WI38 (cell line): Measurements from ENCODE around the gene KAZALD1.

Source experiments
- H3K4me3 ChIP-seq: 2 replicates; pipeline ENCODE4 v1.5.1; 2011; ENCODE audit warnings: low read depth, mild to moderate bottlenecking, control low read depth, low read length
- TF ChIP-seq, protein P1 (sequence below): IDR thresholded peaks from 2 replicates; pipeline ENCODE4 v1.5.1; 2012; ENCODE audit warnings: low read depth, mild to moderate bottlenecking, control low read depth, low read length

Gene KAZALD1

DNA sequence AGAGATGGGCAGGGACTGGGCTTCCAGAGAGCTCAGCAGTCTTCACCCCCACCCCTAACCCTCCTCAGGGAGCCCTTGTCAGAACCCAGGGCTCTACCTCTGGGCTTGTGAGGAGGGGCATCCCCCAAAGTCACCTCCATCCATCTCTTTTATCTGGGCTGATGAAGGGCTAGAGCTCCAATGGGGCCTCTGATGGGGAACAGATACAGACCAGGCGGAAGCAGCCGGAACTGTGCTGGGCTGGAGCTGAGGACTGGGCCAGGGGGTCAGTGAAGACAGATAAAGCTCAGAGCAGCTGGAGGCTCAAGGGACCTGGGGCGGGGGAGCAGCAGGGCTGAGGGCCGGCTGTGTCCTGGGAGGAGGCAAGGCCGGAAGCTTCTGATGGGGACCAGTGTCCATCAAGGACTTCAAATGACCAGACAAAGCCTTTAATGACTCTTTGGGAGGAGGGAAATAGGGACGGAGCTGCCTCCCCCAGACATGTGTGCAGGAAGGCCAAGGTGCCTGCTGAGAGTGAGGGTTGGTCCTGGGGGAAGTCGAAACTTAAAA, 10.2 kb downstream of the KAZALD1 start:
- no peak overlapping the region for H3K4me3 ChIP-seq
- TF ChIP-seq, protein P1, sequence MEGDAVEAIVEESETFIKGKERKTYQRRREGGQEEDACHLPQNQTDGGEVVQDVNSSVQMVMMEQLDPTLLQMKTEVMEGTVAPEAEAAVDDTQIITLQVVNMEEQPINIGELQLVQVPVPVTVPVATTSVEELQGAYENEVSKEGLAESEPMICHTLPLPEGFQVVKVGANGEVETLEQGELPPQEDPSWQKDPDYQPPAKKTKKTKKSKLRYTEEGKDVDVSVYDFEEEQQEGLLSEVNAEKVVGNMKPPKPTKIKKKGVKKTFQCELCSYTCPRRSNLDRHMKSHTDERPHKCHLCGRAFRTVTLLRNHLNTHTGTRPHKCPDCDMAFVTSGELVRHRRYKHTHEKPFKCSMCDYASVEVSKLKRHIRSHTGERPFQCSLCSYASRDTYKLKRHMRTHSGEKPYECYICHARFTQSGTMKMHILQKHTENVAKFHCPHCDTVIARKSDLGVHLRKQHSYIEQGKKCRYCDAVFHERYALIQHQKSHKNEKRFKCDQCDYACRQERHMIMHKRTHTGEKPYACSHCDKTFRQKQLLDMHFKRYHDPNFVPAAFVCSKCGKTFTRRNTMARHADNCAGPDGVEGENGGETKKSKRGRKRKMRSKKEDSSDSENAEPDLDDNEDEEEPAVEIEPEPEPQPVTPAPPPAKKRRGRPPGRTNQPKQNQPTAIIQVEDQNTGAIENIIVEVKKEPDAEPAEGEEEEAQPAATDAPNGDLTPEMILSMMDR, result no peak

DNA sequence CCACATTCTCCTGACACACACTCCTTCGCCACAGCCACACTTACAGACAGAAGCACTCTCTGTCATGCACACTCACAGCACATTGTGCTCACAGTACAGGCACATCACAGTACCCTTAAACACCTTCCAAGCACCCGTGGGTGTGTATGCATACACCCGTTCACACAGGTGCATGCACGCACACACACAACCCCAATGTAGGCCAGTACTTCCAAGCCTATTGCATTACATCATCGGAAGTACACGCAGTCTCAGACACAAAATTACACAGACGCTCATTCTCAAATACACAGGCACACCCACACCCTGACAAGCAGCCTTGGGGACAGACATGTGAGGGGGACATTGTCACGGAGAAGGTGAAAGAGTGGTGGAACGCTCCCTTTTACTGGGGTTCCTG, 11.1 kb downstream of the KAZALD1 start:
- TF ChIP-seq, protein P1, result no peak
- no peak overlapping the region for H3K4me3 ChIP-seq

DNA sequence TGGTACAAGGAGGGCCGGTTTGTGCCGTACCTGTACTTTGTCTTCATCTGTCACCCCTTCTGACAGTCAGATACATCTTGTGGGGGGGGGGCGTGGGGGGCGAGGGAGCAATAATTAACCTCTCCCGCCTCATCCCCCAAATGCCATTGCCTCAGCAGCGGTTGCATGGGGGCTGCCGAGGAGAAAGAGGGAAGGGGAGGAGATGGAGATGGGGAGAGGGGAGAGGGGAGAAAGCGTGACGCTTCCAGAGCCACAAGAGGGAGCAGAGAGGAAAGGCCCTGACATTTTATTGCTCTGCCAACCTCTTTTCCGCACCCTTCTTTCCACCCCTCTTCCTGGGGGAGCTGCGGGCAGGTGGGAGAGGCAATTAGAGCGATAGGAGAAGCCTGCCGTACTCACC, 11.8 kb downstream of the KAZALD1 start:
- TF ChIP-seq, protein P1, result no peak
- H3K4me3 ChIP-seq, result no peak overlapping the region

DNA sequence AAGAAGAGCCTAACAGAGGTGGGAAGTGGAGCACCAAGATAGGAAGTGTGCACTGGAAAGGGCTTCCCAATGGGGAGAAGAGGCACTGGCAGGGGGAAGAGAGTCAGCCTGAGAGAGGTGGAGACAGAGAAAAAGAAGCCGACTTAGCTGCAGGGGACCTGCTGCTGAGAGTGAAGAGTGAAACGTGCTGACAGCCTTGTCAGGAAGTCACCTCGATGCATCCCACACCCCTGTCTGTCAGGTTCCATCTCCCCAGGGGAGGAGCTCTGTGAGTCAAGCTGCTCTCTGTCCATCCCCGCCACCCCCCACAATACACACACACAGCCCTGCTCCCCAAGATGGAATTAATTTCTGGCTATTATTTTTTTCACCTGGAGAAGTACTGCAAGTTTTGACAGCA, 14.0 kb downstream of the KAZALD1 start:
- TF ChIP-seq, protein P1, result no peak
- no peak overlapping the region for H3K4me3 ChIP-seq

DNA sequence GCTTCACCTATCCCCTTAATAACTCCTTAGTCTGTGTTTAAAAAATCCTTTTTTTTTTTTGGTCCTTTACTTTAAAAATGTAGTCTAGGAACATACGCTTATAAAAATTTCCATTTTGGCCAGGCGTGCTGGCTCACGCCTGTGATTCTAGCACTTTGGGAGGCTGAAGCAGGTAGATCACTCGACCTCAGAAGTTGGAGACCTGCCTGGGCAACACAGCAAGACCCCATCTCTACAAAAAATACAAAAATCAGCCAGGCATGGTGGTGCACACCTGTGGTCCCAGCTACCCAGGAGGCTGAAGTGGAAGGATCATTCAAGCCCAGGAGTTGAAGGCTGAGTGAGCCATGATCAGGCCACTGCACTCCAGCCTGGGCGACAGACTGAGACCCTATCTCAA, 14.8 kb downstream of the KAZALD1 start:
- H3K4me3 ChIP-seq, result no peak overlapping the region
- TF ChIP-seq, protein P1, result no peak

DNA sequence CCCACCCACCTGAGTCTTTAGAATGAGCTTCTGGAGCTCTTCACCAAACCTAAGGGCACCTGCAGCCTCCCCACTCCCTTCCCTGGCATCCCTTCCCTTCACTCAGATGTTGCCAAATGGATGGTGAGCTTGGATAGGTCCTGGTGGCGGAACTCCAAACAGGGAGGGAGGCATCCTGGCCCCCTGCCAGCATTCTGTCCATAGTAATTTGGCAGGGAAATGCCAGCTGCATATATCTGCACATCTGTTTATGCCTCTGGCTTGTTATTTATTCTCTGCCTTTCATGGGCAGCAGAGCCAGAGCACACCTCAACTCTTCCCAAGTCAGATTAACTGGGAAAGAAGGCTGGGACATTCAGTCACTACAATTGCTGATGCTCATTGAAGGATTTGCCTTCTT, 18.1 kb downstream of the KAZALD1 start:
- no peak overlapping the region for H3K4me3 ChIP-seq
- TF ChIP-seq, protein P1, result no peak

DNA sequence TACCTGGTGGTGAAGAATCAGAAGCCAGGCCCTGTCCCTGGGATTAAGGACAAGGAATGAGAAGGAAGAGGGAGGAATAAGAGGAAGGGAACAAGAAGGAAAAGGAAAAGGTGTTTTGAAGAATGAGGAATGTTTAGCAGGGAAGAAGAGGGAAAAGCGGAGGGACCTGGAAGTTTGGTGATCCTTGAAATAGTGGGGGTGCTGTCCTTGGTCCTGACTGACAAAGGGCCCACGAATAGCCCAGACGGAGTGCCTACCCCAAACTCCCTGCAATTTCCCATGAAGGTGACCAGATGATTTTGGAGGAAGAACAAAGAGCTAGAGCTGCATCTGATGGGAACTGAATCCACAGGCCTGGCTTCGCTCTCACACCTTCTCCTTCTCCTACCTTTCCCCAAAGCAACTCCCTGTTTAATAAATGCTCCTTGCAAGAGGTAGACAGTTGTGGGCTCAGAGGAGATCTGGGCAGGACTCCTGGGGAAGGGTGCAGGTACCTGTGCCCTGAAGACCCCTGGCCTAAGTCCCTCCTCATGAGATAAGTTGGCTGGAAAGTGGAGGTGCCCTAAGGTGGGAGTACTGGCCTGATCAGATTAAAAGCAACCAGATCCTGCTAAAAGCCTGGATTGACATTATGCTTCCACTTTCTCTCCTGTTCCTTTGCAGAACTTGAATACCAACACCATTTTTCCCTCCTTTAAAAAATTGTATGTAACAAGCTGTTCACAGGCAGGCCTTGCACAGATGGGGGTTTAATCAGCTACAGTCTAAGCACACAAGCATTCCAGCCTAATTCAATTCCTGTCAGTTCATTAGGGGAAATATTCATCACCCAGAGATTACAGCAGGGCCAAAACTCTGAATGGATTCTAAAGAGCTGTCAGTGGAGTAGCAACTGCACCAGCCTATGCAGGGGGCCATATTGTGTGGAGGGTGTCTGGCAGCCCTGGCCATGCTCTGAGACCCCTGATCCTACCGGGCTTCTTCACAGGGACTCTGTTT, 19.4 kb downstream of the KAZALD1 start:
- no peak overlapping the region for H3K4me3 ChIP-seq
- TF ChIP-seq, protein P1, result no peak
